Uterus (tissue), 4 donors: ENCODE results near the gene DDX49. TPM values are rescaled to one million over a fixed set of nuclear protein-coding genes. Genes with fewer than 3 reads are reported as not detected.
"Not testable (repeated sequence)": the region's sequence is repeated elsewhere in the genome, so short reads cannot be mapped to it uniquely, and the experiment has no call there.

Experiments used
- DNase-seq, 2 donors: peaks; one replicate each; pipeline ENCODE4 v3.0.0-alpha.2; 2019 to 2020
- H3K27ac ChIP-seq, 2 donors: fragments of 200-600 bp; sonication (generic); 1 replicate in 1 of 2; 2 replicates in 1 of 2; pipeline ENCODE4 v1.5.1; 2016 to 2018
- H3K27me3 ChIP-seq, 2 donors: fragments of 200-600 bp; sonication (generic); one replicate each; pipeline ENCODE4 v1.5.1; 2018 to 2019; ENCODE audit warnings: control low read depth in 1 of 2
- H3K36me3 ChIP-seq, 2 donors: fragments of 200-600 bp; sonication (generic); one replicate each; pipeline ENCODE4 v1.5.1; 2019; ENCODE audit warnings: control low read depth in 1 of 2
- H3K4me1 ChIP-seq, 2 donors: fragments of 200-600 bp; sonication (generic); one replicate each; pipeline ENCODE4 v1.5.1; 2018 to 2019; ENCODE audit warnings: control low read depth in 1 of 2
- H3K4me3 ChIP-seq, 2 donors: fragments of 200-600 bp; sonication (generic); 1 replicate in 1 of 2; 2 replicates in 1 of 2; pipeline ENCODE4 v1.5.1; 2018 to 2019; ENCODE audit warnings: mild to moderate bottlenecking in 1 of 2
- H3K9me3 ChIP-seq, 2 donors: fragments of 200-600 bp; sonication (generic); one replicate each; pipeline ENCODE4 v1.5.1; 2019; ENCODE audit warnings: control low read depth in 1 of 2
- CTCF ChIP-seq, 4 experiments: fragments of 200-600 bp in 2 of 4; fragments of 450-650 bp in 2 of 4; sonication (generic) in 2 of 4; IDR thresholded peaks; one replicate each; pipeline ENCODE4 v1.5.1; 2016 to 2019; ENCODE audit warnings: antibody characterized with exemption in 4 of 4, mild to moderate bottlenecking in 2 of 4, moderate library complexity in 1 of 4
- POLR2A ChIP-seq, 2 donors: fragments of 450-650 bp; IDR thresholded peaks; one replicate each; pipeline ENCODE4 v1.6.1; 2016; ENCODE audit warnings: antibody characterized with exemption in 2 of 2, mild to moderate bottlenecking in 1 of 2, moderate library complexity in 1 of 2
- intact Hi-C: fragments of 100-400 bp; cut with DNase I; formaldehyde crosslinking; loops from one replicate; pipeline ENCODE4 v1.15.1; 2023; ENCODE audit warnings: low total_unique reads
- total RNA-seq, 4 donors: library from RNA; depleted of rRNA in 3 of 4; stranded (reverse); fragments of >200 nt in 3 of 4; gene quantifications; one replicate each; pipeline versions ENCODE4 v1.1.0 to v1.2.4, GENCODE V29; 2014 to 2023
- donor health status: DM: yes; HTN: yes; CAD: no.

DDX49 gene
- total RNA-seq, 4 donors from 2014 or later: 27.7 to 40.9 (median 31.4) TPM

- Histone ChIP-seq H3K27ac (no peak overlapping the region), H3K36me3 (no peaks in the 10 kb centered on the region), H3K27me3 (peaks cover 0 to 6% of the 10 kb centered on the region in 2 donors), H3K4me3 (no peak overlapping the region), H3K4me1 (peaks cover 0 to 23% of the 10 kb centered on the region in 2 donors), H3K9me3 (no peaks in the 10 kb centered on the region)
- DNase-seq: no peak
- TF ChIP-seq CTCF (IDR thresholded peaks at IDR 0.05) (no peak), POLR2A (IDR thresholded peaks at IDR 0.05) (no peak)
- intact Hi-C loops: no loop called here
These were observed 20.7 kb upstream of the DDX49 start for GRCh38 chr19:18898607-18899408.

GRCh38 chr19:18899624-18900560, 19.6 kb upstream of the DDX49 start:
- intact Hi-C loops: no loop called here
- no peak for DNase-seq
- H3K27ac ChIP-seq: no peak overlapping the region
- peaks cover 0 to 14% of the 10 kb centered on the region in 2 donors for H3K4me1 ChIP-seq
- H3K36me3 ChIP-seq: no peaks in the 10 kb centered on the region
- H3K4me3 ChIP-seq: no peak overlapping the region
- no peak for TF ChIP-seq CTCF (IDR thresholded peaks at IDR 0.05)
- no peak for TF ChIP-seq POLR2A (IDR thresholded peaks at IDR 0.05)
- H3K9me3 ChIP-seq: no peaks in the 10 kb centered on the region
- peaks cover 0 to 6% of the 10 kb centered on the region in 2 donors for H3K27me3 ChIP-seq

GRCh38 chr19:18900700-18901481, 18.6 kb upstream of the DDX49 start:
- TF ChIP-seq POLR2A (IDR thresholded peaks at IDR 0.05) (no peak), CTCF (IDR thresholded peaks at IDR 0.05) (no peak)
- intact Hi-C loops: no loop called here
- Histone ChIP-seq H3K27ac (no peak overlapping the region), H3K4me1 (peaks cover 0 to 7% of the 10 kb centered on the region in 2 donors), H3K9me3 (no peaks in the 10 kb centered on the region), H3K36me3 (no peaks in the 10 kb centered on the region), H3K4me3 (no peak overlapping the region), H3K27me3 (no peaks in the 10 kb centered on the region)
- DNase-seq: no peak

GRCh38 chr19:18901491-18901890, 18.0 kb upstream of the DDX49 start:
- no peaks in the 10 kb centered on the region for H3K27me3 ChIP-seq
- no peaks in the 10 kb centered on the region for H3K36me3 ChIP-seq
- intact Hi-C loops: no loop called here
- H3K9me3 ChIP-seq: no peaks in the 10 kb centered on the region
- H3K4me3 ChIP-seq: no peak overlapping the region
- DNase-seq: no peak
- TF ChIP-seq POLR2A (IDR thresholded peaks at IDR 0.05): no peak
- no peak for TF ChIP-seq CTCF (IDR thresholded peaks at IDR 0.05)
- H3K4me1 ChIP-seq: peaks cover 0 to 3% of the 10 kb centered on the region in 2 donors
- H3K27ac ChIP-seq: no peak overlapping the region

GRCh38 chr19:18902519-18902918, 17.0 kb upstream of the DDX49 start:
- intact Hi-C loops, H3K4me3 ChIP-seq, H3K36me3 ChIP-seq, DNase-seq, H3K27ac ChIP-seq, H3K27me3 ChIP-seq, H3K4me1 ChIP-seq, H3K9me3 ChIP-seq: not testable (repeated sequence)
